Neural progenitor cell (in vitro differentiated cells): ENCODE measurements around the gene FAM83F. TPM values are rescaled to one million over a fixed set of nuclear protein-coding genes. Genes with fewer than 3 reads are reported as not detected.
A peak's percentile ranks its signal among the peaks of the same experiment; 100 is the strongest.

Experiments
- DNase-seq: peaks from one replicate; pipeline ENCODE4 v3.0.0-alpha.2; 2016; ENCODE audit warnings: low spot score
- H2AFZ ChIP-seq: fragments of 200-600 bp; sonication (generic); replicated peaks from 2 replicates; pipeline ENCODE4 v1.6.1; 2016; ENCODE audit warnings: antibody characterized with exemption
- H3F3A ChIP-seq: fragments of 200-600 bp; sonication (generic); 2 replicates; pipeline ENCODE4 v1.6.1; 2016; ENCODE audit warnings: antibody characterized with exemption, low read depth
- H3K27ac ChIP-seq: fragments of 200-600 bp; sonication (generic); 2 replicates; pipeline ENCODE4 v1.5.1; 2016; ENCODE audit warnings: mild to moderate bottlenecking
- H3K27me3 ChIP-seq: fragments of 200-600 bp; sonication (generic); 2 replicates; pipeline ENCODE4 v1.6.1; 2016; ENCODE audit warnings: mild to moderate bottlenecking, moderate library complexity
- H3K36me3 ChIP-seq: fragments of 200-600 bp; sonication (generic); 2 replicates; pipeline ENCODE4 v1.5.1; 2016
- H3K4me1 ChIP-seq: fragments of 200-600 bp; sonication (generic); 2 replicates; pipeline ENCODE4 v1.6.1; 2016; ENCODE audit warnings: mixed run types
- H3K4me2 ChIP-seq: fragments of 200-600 bp; sonication (generic); 2 replicates; pipeline ENCODE4 v1.6.1; 2016
- H3K4me3 ChIP-seq: fragments of 200-600 bp; sonication (generic); 2 replicates; pipeline ENCODE4 v1.5.1; 2016
- H3K79me2 ChIP-seq: fragments of 200-600 bp; sonication (generic); 2 replicates; pipeline ENCODE4 v1.6.1; 2016; ENCODE audit warnings: low read depth
- H3K9ac ChIP-seq: fragments of 200-600 bp; sonication (generic); 2 replicates; pipeline ENCODE4 v1.6.1; 2016
- H3K9me3 ChIP-seq: fragments of 200-600 bp; sonication (generic); 2 replicates; pipeline ENCODE4 v1.5.1; 2016; ENCODE audit warnings: low read depth
- H4K20me1 ChIP-seq: fragments of 200-600 bp; sonication (generic); 2 replicates; pipeline ENCODE4 v1.6.1; 2016; ENCODE audit warnings: low read depth
- H3K27ac Mint-ChIP-seq: 3 replicates; pipeline ENCODE4 v1.8.0; 2021; ENCODE audit warnings: mixed read lengths
- H3K27me3 Mint-ChIP-seq: 2 replicates; pipeline ENCODE4 v1.8.0; 2022; ENCODE audit warnings: low read depth, mild to moderate bottlenecking, inconsistent platforms, moderate library complexity, mixed read lengths; ENCODE audit not compliant: insufficient read depth
- H3K36me3 Mint-ChIP-seq: 3 replicates; pipeline ENCODE4 v1.8.0; 2021; ENCODE audit warnings: mixed read lengths
- H3K4me1 Mint-ChIP-seq: 3 replicates; pipeline ENCODE4 v1.8.0; 2021; ENCODE audit warnings: mixed read lengths
- H3K4me3 Mint-ChIP-seq: 3 replicates; pipeline ENCODE4 v1.8.0; 2021; ENCODE audit warnings: mild to moderate bottlenecking, moderate library complexity, mixed read lengths
- H3K9me3 Mint-ChIP-seq: 3 replicates; pipeline ENCODE4 v1.8.0; 2020; ENCODE audit warnings: mixed read lengths
- EZH2 ChIP-seq: fragments of 200-600 bp; sonication (generic); IDR thresholded peaks from 2 replicates; pipeline ENCODE4 v1.6.1; 2017; ENCODE audit warnings: antibody characterized with exemption, mild to moderate bottlenecking, moderate library complexity
- EZH2phosphoT487 ChIP-seq: fragments of 200-600 bp; sonication (generic); IDR thresholded peaks from 2 replicates; pipeline ENCODE4 v1.6.1; 2017; ENCODE audit warnings: antibody characterized with exemption
- total RNA-seq: library from RNA; depleted of rRNA; stranded (reverse); fragments of >200 nt; gene quantifications from 2 replicates; pipeline ENCODE4 v1.2.3, GENCODE V29; 2015; ENCODE audit warnings: low replicate concordance
- TF ChIP-seq, protein P1 (sequence below): fragments of 200-600 bp; sonication (generic); IDR thresholded peaks from 2 replicates; pipeline ENCODE4 v1.5.1; 2017; ENCODE audit warnings: antibody characterized with exemption, mild to moderate bottlenecking

The FAM83F gene
- total RNA-seq, 1 donor from 2014 or later = 0.09 TPM

DNA sequence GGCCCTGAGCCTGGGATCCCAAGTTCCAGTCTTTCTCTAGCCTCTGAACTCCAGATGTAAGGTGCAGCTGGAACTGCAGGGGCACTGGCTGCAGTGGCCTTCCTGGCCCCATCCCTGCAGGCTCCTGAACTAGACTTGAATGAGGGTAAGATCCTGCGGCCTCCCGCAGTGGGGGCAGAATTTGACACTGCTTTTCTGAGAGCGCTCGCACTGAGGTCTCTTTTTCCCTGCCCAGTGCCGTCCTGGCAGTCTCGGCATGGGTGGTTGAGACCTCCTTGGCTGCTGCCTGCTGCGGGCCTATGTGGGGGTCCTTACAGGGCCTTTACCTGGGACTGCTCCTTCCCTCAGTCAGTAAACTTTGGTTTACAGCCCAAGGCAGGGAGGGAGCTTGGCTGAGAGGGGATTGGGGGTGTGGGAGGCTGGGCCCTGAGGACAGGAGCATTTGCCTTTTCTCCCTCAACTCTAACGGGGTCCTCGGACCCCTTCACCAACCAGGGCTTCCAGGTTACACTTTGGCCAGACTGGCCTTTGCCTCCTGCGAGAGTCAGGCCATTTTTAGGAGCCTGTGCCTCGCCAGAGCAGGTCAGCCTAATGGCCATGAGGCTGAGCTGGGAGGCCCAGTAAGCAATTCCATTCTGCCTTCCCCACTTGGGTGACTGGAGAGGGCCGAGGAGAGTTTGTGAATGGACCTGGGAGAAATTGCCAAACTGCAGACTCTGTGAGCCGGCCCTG, 35.4 kb downstream of the FAM83F start:
- Histone ChIP-seq H3K36me3 (no peaks in the 10 kb centered on the region), H3K9me3 (no peaks in the 10 kb centered on the region), H3F3A (no peaks in the 10 kb centered on the region), H3K9ac (no peak overlapping the region), H3K4me2 (no peak overlapping the region), H3K27ac (no peak overlapping the region), H4K20me1 (no peaks in the 10 kb centered on the region), H3K4me1 (peaks cover 4% of the 10 kb centered on the region), H3K79me2 (no peaks in the 10 kb centered on the region), H2AFZ (peak overlapping the region; percentile 63), H3K27me3 (no peaks in the 10 kb centered on the region), H3K4me3 (no peak overlapping the region)
- peaks cover 5% of the 10 kb centered on the region for H3K27me3 Mint-ChIP-seq
- no peaks in the 10 kb centered on the region for H3K36me3 Mint-ChIP-seq
- no peaks in the 10 kb centered on the region for H3K9me3 Mint-ChIP-seq
- H3K27ac Mint-ChIP-seq = no peak overlapping the region
- TF ChIP-seq, protein P1, sequence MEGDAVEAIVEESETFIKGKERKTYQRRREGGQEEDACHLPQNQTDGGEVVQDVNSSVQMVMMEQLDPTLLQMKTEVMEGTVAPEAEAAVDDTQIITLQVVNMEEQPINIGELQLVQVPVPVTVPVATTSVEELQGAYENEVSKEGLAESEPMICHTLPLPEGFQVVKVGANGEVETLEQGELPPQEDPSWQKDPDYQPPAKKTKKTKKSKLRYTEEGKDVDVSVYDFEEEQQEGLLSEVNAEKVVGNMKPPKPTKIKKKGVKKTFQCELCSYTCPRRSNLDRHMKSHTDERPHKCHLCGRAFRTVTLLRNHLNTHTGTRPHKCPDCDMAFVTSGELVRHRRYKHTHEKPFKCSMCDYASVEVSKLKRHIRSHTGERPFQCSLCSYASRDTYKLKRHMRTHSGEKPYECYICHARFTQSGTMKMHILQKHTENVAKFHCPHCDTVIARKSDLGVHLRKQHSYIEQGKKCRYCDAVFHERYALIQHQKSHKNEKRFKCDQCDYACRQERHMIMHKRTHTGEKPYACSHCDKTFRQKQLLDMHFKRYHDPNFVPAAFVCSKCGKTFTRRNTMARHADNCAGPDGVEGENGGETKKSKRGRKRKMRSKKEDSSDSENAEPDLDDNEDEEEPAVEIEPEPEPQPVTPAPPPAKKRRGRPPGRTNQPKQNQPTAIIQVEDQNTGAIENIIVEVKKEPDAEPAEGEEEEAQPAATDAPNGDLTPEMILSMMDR = no peak
- no peak for TF ChIP-seq EZH2phosphoT487
- TF ChIP-seq EZH2 = no peak
- peaks cover 14% of the 10 kb centered on the region for H3K4me1 Mint-ChIP-seq
- DNase-seq = peak; percentile 1
- H3K4me3 Mint-ChIP-seq = no peak overlapping the region

DNA sequence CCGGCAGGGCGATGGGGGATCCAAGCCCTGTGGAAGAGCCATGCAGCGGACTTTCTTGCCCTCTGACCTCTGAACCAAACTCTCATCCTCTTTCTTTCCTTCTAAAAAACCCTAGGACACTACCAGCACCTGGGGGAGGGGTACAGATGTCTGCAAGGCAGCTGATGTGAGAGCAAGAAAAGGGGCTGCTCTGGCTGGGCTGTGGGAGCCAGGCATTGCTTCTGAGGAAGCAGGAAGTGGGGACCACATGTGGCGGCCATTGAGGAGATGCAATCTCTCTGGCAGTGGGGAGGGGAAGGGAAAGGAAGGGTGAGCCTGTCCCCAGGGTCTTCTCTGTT, 36.0 kb downstream of the FAM83F start:
- Histone ChIP-seq H3K4me2 (no peak overlapping the region), H4K20me1 (no peaks in the 10 kb centered on the region), H3K27me3 (no peaks in the 10 kb centered on the region), H3F3A (no peaks in the 10 kb centered on the region), H3K4me1 (peaks cover 4% of the 10 kb centered on the region), H2AFZ (peak overlapping the region; percentile 63), H3K79me2 (no peaks in the 10 kb centered on the region), H3K4me3 (no peak overlapping the region), H3K27ac (no peak overlapping the region), H3K9me3 (no peaks in the 10 kb centered on the region), H3K9ac (no peak overlapping the region), H3K36me3 (no peaks in the 10 kb centered on the region)
- no peak for TF ChIP-seq EZH2phosphoT487
- TF ChIP-seq, protein P1 = no peak
- TF ChIP-seq EZH2 = no peak
- Mint-ChIP-seq H3K4me1 (peaks cover 14% of the 10 kb centered on the region), H3K27ac (no peak overlapping the region), H3K36me3 (no peaks in the 10 kb centered on the region), H3K9me3 (no peaks in the 10 kb centered on the region), H3K4me3 (no peak overlapping the region), H3K27me3 (peaks cover 5% of the 10 kb centered on the region)
- peak; percentile 6 for DNase-seq

DNA sequence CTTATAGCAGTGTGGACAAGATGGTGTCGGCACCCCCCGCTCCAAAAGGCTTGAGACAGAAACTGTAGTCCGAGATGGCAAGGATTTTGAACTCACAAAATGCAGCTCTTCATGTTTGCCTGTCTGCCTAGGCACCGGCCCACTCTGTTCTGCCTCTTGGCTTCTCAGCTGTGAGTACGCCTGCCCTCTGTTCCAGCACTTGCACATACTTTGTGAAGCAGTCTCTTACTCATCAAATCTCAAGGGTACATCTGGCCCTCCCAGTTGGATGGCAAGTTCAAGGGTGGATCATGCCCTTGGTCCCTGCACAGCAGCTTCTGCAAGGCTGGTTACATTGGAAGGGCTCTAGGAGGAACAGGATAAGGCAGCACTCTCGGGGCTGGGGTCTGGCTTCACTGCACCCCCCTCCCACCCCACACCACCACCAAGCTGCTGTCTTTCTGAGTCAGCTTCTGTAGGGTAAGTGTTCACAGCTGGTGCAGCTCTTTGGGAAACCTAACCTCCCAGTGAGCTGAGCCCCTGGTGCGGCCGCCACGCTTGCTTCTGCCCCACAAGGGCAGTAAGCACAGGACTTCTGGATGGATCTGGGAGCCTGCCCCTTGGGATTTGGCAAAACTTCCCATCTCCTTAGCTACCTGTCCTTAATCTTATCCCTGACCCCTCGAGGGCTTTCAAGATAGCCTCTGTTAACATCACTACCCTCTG, 37.2 kb downstream of the FAM83F start:
- H4K20me1 ChIP-seq = no peaks in the 10 kb centered on the region
- no peaks in the 10 kb centered on the region for H3K36me3 Mint-ChIP-seq
- TF ChIP-seq EZH2 = no peak
- TF ChIP-seq, protein P1 = no peak
- TF ChIP-seq EZH2phosphoT487 = no peak
- H3K27me3 Mint-ChIP-seq = peaks cover 7% of the 10 kb centered on the region
- H3F3A ChIP-seq = no peaks in the 10 kb centered on the region
- H3K27ac ChIP-seq = no peak overlapping the region
- H3K4me2 ChIP-seq = no peak overlapping the region
- no peak overlapping the region for H3K4me3 ChIP-seq
- H3K9me3 ChIP-seq = no peaks in the 10 kb centered on the region
- DNase-seq = no peak
- H3K9me3 Mint-ChIP-seq = no peaks in the 10 kb centered on the region
- H3K4me1 Mint-ChIP-seq = peaks cover 14% of the 10 kb centered on the region
- no peaks in the 10 kb centered on the region for H3K36me3 ChIP-seq
- H3K4me1 ChIP-seq = peaks cover 4% of the 10 kb centered on the region
- H3K79me2 ChIP-seq = no peaks in the 10 kb centered on the region
- H3K27ac Mint-ChIP-seq = no peak overlapping the region
- no peak overlapping the region for H2AFZ ChIP-seq
- H3K9ac ChIP-seq = no peak overlapping the region
- H3K4me3 Mint-ChIP-seq = no peak overlapping the region
- H3K27me3 ChIP-seq = peaks cover 2% of the 10 kb centered on the region
